Dermis blood vessel endothelial cell (primary cell): ENCODE data around the gene DNAJC11. TPM values are rescaled to one million over a fixed set of nuclear protein-coding genes. Genes with fewer than 3 reads are reported as not detected.
"Not testable (repeated sequence)": the region's sequence is repeated elsewhere in the genome, so short reads cannot be mapped to it uniquely, and the experiment has no call there.

Source experiments
- DNase-seq: peaks from one replicate; pipeline ENCODE4 v3.0.0; 2010
- total RNA-seq: library from RNA; depleted of rRNA; stranded (reverse); fragments of >200 nt; gene quantifications from 2 replicates; pipeline ENCODE4 v1.2.3, GENCODE V29; 2014

DNAJC11 gene
- 38.6 and 52.1 TPM in 2 replicates for total RNA-seq

GRCh38 chr1:6701437-6702153 lies at the start of gene DNAJC11:
Gene DNAJC11, minus strand, starts transcription at chr1:6701816. Its CDS starts 16 bp downstream, at chr1:6701800.
- DNase-seq: peak; percentile 92

- DNase-seq: no peak
Measured at GRCh38 chr1:6750490-6750889, 48.9 kb upstream of the DNAJC11 start.

- DNase-seq: no peak
Measured at GRCh38 chr1:6747674-6748073, 46.1 kb upstream of the DNAJC11 start.

GRCh38 chr1:6745073-6745472 lies 43.5 kb upstream of the DNAJC11 start:
- DNase-seq: no peak

- peak; percentile 74 for DNase-seq
Measured at GRCh38 chr1:6743189-6744101, 41.8 kb upstream of the DNAJC11 start.

GRCh38 chr1:6742676-6743188 lies 41.1 kb upstream of the DNAJC11 start:
- not testable (repeated sequence) for DNase-seq

GRCh38 chr1:6738987-6739676 lies 37.5 kb upstream of the DNAJC11 start:
- no peak for DNase-seq

GRCh38 chr1:6732942-6733341 lies 31.3 kb upstream of the DNAJC11 start:
- DNase-seq: no peak

GRCh38 chr1:6731905-6732304 lies 30.3 kb upstream of the DNAJC11 start:
- DNase-seq: no peak

GRCh38 chr1:6730880-6731279 lies 29.3 kb upstream of the DNAJC11 start:
- no peak for DNase-seq

GRCh38 chr1:6730473-6730872 lies 28.9 kb upstream of the DNAJC11 start:
- DNase-seq: no peak

- peak; percentile 79 for DNase-seq
Measured at GRCh38 chr1:6727535-6727934, 25.9 kb upstream of the DNAJC11 start.

GRCh38 chr1:6726253-6726652 lies 24.6 kb upstream of the DNAJC11 start:
- no peak for DNase-seq

GRCh38 chr1:6724517-6725141 lies 23.0 kb upstream of the DNAJC11 start:
- peak; percentile 75 for DNase-seq

- DNase-seq: peak; percentile 81
Measured at GRCh38 chr1:6723621-6724428, 22.2 kb upstream of the DNAJC11 start.

GRCh38 chr1:6711174-6711573 lies 9.6 kb upstream of the DNAJC11 start:
- DNase-seq: no peak

- no peak for DNase-seq
Measured at GRCh38 chr1:6704746-6705145, 3.1 kb upstream of the DNAJC11 start.

- DNase-seq: no peak
Measured at GRCh38 chr1:6703016-6703415, 1.4 kb upstream of the DNAJC11 start.

- DNase-seq: no peak
Measured at GRCh38 chr1:6700853-6701436, 671 bp downstream of the DNAJC11 start.

GRCh38 chr1:6699915-6700314 lies 1.7 kb downstream of the DNAJC11 start:
- DNase-seq: not testable (repeated sequence)

GRCh38 chr1:6695868-6696267 lies 5.7 kb downstream of the DNAJC11 start:
- no peak for DNase-seq
